SK-MEL-5 (cell line): ENCODE measurements around the gene NEUROG1. TPM values are rescaled to one million over a fixed set of nuclear protein-coding genes. Genes with fewer than 3 reads are reported as not detected.
"Not testable (repeated sequence)": the region's sequence is repeated elsewhere in the genome, so short reads cannot be mapped to it uniquely, and the experiment has no call there.

Source experiments
- DNase-seq: peaks from one replicate; pipeline ENCODE4 v3.0.0-alpha.2; 2016; ENCODE audit warnings: low read depth, low spot score
- in situ Hi-C: cut with HindIII; loops from 2 replicates; pipeline ENCODE4 v1.10.0; 2016; ENCODE audit warnings: low sequenced_read_pairs, high pct_unique_total_duplicates, low pct_unique_long_range_greater_than_20kb
- total RNA-seq: library from RNA; depleted of rRNA; stranded (reverse); fragments of >200 nt; shearing (Covaris generic); gene quantifications from 2 replicates; pipeline ENCODE4 v1.2.3, GENCODE V29; 2014

The NEUROG1 gene
- total RNA-seq, 1 experiment from 2014 or later, result not detected

DNA sequence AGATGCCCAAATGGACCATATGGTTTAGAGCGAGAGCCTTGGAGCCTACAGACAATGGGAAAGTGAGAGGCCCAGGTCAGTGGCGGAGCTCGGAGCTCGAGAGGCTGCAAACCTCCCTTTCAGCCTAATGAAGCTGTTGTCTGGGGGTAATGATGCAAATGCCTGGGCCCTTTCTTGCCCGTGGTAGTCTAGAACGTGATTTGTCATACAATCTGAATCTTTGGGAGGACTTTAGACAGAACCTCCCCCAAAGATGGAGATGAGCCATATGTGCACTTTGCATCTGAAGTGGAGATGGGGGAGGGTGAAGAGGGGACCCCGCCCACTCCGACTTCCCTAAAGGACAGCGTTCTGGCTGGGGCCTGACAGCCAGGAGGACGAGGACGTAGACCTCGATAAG lies 10.3 kb upstream of the NEUROG1 start:
- in situ Hi-C loops, result no loop called here
- DNase-seq, result no peak

GRCh38 chr5:135545099-135545498 lies 9.3 kb upstream of the NEUROG1 start:
- in situ Hi-C loops, result no loop called here
- DNase-seq, result no peak

GRCh38 chr5:135543485-135544304 lies 7.9 kb upstream of the NEUROG1 start:
- no peak for DNase-seq
- in situ Hi-C loops, result no loop called here

DNA sequence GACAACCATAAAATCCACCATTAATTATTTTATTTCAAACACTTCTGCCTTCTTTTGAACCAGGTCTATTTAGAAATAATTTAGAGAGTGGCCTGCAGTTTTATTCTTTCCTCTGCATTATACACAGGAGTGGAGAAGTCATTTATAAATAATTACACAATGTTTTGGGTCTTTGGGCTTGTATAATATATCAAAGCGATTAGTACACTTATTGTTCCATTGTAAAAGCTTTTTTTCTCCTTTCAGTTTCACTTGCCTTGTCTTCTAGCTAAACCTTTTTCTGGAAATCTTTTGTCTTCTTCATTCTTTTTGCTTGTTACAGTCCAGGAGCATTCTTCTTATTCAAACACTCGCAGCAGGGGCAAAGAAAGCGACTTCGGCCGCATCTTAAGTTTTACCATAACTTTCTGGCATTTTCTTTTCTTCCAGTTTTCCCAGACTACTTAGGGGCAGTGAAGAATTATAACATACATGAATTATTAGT lies 7.3 kb upstream of the NEUROG1 start:
- no peak for DNase-seq
- in situ Hi-C loops, result no loop called here

GRCh38 chr5:135541807-135542502 lies 6.2 kb upstream of the NEUROG1 start:
- no peak for DNase-seq
- in situ Hi-C loops, result no loop called here

DNA sequence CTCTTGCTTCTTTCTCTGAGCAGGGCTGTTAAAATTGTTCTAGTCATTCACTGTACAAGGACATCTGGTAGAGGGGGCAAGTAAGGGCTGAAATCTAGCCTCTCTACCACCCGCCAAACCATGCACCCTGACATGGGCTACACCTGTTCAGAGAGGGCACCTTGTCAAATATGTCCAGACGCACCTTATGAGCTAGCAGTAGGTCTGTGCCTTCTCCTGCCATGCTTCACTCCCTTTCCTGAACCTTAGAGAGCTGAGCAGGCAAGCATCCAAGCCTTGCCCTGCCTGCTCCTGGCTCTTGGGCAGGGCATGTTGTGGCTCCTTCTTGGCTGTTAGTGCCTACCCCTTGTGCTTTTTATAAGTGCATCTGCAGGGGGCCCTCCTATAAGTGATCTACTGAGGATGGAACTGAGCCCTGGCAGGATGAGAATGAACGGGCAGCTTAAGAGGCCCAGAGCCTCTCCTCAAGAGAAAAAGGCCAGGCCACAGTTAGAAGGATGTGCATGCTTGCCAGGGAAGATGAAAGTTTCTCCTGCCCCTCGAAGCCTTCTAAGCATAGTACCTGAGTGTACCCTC lies 3.8 kb upstream of the NEUROG1 start:
- no peak for DNase-seq
- in situ Hi-C loops, result no loop called here

GRCh38 chr5:135538261-135538660 lies 2.5 kb upstream of the NEUROG1 start:
- DNase-seq, result no peak
- in situ Hi-C loops, result no loop called here

DNA sequence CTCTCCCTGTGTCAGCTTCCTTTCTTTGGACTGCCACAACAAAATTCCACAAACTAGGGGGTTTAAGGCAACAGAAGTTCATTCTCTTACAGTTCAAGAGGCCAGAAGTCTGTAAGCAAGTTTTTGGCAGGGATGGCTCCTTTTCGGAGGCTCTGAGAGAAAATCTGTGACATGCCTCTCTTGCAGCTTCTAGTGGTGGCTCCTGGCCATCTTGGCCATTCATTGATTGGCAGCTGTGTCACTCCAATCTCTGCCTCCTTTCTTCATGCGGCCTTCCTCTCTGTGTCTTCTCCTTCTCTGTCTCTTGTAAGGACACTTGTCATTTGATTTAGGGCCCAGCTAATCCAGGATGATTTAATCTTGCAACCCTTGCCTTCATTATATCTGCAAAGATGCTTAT lies 2.0 kb upstream of the NEUROG1 start:
- DNase-seq, result no peak
- in situ Hi-C loops, result no loop called here

DNA sequence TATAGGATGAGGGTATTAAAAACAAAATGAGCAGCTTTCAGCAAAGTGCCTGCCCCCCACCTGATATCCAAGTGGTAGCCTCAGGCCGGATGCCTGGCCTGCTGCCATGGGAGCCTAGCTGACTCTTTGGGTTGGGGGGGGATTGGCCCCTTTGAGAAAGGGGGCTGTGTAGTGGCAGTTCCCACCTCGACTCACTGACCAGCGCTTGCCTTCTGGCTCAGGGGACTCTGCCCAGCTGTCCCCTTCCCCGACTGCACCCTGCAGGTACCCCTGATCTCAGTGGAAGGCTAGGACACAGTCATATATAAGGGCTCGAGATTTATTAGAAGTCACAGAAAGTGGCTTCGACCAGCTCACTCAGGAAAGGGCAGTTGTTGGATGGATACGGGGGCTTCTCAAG lies 1.5 kb upstream of the NEUROG1 start:
- DNase-seq, result no peak
- in situ Hi-C loops, result no loop called here

GRCh38 chr5:135535420-135535819 lies 344 bp downstream of the NEUROG1 start:
- DNase-seq, result no peak
- in situ Hi-C loops, result no loop called here

DNA sequence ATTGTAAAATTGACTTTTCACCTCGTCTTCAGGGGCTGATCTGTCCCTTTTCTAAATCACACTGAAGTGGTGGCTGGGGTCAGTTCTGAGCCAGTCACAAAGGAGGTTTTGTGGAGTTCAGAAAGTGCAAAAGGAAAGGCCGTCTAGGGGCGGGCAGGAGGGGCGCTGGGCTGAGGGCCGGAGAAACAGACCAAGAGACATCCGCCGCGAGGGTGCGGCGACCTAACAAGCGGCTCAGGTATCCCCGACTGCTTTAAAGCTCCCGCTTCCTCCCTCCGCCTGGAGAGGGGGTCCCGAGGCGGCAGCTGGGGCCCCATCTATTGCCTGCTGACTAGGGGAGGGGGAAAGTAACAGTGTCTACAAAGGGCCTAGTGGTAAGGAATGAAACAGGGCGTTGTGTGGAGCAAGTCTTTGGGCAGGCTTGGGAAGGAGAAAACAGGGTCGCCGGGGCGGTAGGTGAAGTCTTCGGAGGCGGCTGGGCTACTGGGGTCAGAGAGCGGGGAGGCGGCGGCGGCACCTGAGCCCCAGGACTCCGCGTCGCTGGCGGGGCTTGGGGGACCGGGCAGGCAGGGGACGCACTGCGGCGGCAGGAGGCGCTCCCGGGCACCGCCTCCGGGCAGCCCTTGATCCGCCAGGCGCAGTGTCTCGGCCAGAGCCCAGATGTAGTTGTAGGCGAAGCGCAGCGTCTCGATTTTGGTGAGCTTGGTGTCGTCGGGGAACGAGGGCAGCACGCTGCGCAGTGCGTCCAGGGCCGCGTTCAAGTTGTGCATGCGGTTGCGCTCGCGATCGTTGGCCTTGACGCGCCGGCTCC lies 950 bp downstream of the NEUROG1 start:
- DNase-seq, result no peak
- in situ Hi-C loops, result no loop called here

DNA sequence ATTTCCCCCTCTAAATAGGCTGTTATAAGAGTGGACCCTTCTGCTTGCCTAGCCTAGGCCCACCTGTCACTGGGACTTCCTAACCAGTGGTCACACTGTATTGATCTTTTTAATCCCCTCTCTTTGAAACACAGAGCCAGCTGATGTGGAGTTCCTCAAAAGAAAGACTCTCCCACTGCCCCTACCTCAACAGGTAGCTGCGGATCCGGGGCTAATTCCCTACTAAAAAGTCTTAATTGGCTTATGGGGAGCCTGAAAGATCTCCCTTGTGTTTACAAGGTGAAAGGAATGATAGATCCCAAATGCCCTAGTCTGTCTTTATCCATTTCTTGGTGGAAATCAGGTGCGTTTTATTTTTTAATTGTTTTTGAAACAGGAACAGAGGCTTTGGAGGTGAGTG lies 2.0 kb downstream of the NEUROG1 start:
- no peak for DNase-seq
- in situ Hi-C loops, result no loop called here

DNA sequence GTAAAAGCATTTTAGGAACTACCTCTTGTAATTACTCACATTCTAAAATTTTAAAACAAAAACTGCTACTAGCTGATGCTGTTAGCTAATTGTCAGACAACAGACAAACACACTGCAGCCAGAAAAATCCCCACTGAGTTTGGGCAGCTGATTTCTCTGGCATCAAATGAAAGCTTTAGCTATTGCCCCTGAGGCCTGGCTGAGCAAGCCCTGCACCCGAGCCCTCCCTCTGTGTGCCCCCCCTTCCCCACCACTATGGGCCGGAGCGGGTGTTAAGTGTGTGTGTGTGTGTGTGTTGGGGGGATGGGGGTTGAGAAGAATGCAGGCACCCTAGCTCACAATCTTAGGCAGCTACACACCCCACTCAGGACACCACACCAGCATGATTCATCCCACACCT lies 2.4 kb downstream of the NEUROG1 start:
- no peak for DNase-seq
- in situ Hi-C loops, result no loop called here

- DNase-seq, result peak; percentile 16
- in situ Hi-C loops, result not testable (repeated sequence)
These were observed 6.2 kb downstream of the NEUROG1 start for GRCh38 chr5:135529576-135529975.

- in situ Hi-C loops, result no loop called here
- DNase-seq, result no peak
These were observed 8.8 kb downstream of the NEUROG1 start for GRCh38 chr5:135526924-135527323.

DNA sequence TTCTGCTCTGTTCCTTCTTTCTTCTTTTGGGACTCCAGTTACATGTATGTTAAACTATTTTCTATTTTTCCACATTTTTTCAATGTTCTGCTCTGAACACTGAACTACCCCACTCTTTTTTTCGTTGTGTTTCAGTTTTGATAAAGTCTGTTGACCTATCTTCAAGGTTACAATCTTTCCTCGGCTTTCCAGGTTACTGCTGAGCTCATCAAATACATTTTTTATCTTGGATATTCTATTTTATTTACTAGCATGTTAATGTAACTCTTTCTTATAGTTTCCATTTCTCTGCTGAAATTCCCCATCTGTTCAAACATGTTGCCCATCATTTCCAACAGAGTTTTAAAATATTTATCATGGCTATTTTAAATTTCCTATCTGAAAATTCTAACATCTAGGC lies 13.8 kb downstream of the NEUROG1 start:
- DNase-seq, result no peak
- in situ Hi-C loops, result no loop called here

GRCh38 chr5:135517631-135518030 lies 18.1 kb downstream of the NEUROG1 start:
- in situ Hi-C loops, result no loop called here
- no peak for DNase-seq

DNA sequence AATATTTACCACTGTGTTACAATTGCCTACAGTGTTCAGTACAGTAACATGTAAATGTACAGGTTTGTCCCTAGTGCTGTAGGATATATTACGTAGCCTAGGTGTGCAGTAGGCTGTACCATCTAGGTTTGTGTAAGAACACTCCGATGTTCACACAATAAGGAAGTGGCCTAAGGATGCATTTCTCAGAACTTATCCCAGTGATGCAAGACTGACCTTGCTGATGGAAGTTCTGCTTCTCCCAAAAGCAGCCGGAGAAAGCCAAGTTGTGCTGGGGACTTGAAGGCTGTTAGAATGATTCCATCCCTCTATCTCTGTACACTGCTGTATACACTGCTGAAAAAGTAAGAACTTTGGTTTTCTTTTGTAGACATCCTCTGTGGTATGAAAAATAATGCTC lies 21.6 kb downstream of the NEUROG1 start:
- in situ Hi-C loops, result no loop called here
- no peak for DNase-seq
